HFF-Myc (cell line): ENCODE measurements around the gene ZNF215.

ENCODE experiments used
- DNase-seq: peaks from one replicate; pipeline ENCODE4 v3.0.0-alpha.2; 2011; ENCODE audit warnings: low read depth; ENCODE audit errors: extremely low read depth
- H3K4me3 ChIP-seq: replicated peaks from 2 replicates; pipeline ENCODE4 v1.5.1; 2011; ENCODE audit warnings: low read depth, mild to moderate bottlenecking, control low read depth, low read length
- CTCF ChIP-seq: IDR thresholded peaks from 2 replicates; pipeline ENCODE4 v1.5.1; 2012; ENCODE audit warnings: mild to moderate bottlenecking, low read depth, low read length, control low read depth; ENCODE audit errors: missing control alignments

The ZNF215 gene

GRCh38 chr11:6979365-6979764, 53.1 kb downstream of the ZNF215 start:
- DNase-seq, result no peak
- H3K4me3 ChIP-seq, result no peak overlapping the region

DNA sequence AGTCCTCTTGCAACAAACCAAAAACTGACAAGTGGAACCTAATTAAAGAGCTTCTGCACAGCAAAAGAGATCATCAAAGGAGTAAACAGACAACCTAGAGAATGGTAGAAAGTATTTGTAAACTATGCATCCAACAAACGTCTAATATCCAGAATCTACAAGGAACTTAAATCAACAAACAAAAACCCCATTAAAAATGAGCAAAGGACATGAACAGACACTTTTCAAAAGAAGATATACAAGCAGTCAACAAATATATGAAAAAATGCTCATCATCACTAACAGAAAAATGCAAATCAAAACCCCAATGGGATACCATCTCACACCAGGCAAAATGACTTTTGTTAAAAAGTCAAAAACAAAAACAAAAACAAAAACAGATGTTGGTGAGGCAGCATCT, 60.3 kb downstream of the ZNF215 start:
- no peak overlapping the region for H3K4me3 ChIP-seq
- no peak for TF ChIP-seq CTCF
- DNase-seq, result no peak

More at GRCh38 chr11:6979365-6979764, 53.1 kb downstream of the ZNF215 start:
- TF ChIP-seq CTCF, result no peak

DNA sequence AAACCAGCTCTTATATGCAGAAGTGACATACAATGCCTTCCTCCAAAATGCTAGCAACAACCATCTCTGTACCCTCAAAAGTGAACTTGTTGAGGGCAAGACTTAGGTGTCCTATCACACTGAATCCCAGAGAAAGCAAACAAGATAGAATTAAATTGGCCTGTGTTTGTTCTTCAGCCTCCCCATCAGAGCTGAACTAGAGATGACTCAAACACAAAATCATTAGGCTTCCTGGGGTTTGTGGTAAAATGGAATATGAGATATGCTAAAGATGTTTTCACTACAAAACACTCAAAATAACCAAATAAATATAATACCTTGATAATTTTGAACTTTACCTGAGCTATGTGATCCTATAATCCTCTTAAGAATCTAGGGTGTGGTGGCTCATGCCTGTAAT, 62.3 kb downstream of the ZNF215 start:
- no peak for DNase-seq
- TF ChIP-seq CTCF, result no peak
- no peak overlapping the region for H3K4me3 ChIP-seq

- no peak for TF ChIP-seq CTCF
- H3K4me3 ChIP-seq, result no peak overlapping the region
- DNase-seq, result no peak
These were observed 65.0 kb downstream of the ZNF215 start for GRCh38 chr11:6991227-6991626.

DNA sequence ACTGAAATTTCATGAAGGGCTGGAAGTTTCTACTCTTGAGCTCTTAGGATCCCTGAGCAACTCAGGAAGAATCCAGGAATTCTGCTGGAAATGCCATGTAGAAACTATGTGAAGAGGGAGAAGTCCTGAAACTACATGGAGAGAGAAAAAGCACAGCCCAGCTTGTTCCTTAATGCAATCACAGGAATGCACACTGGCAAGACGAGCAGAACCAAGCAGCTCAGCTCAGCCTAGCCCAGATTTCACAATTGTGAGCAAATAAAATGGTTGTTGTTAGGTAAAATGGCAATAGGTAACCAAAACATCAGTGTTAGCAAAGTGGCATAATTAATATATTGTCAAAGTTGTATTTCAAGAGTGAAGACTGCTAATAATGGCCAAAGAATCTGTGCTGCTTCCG, 65.8 kb downstream of the ZNF215 start:
- no peak for DNase-seq
- no peak for TF ChIP-seq CTCF
- H3K4me3 ChIP-seq, result no peak overlapping the region

DNA sequence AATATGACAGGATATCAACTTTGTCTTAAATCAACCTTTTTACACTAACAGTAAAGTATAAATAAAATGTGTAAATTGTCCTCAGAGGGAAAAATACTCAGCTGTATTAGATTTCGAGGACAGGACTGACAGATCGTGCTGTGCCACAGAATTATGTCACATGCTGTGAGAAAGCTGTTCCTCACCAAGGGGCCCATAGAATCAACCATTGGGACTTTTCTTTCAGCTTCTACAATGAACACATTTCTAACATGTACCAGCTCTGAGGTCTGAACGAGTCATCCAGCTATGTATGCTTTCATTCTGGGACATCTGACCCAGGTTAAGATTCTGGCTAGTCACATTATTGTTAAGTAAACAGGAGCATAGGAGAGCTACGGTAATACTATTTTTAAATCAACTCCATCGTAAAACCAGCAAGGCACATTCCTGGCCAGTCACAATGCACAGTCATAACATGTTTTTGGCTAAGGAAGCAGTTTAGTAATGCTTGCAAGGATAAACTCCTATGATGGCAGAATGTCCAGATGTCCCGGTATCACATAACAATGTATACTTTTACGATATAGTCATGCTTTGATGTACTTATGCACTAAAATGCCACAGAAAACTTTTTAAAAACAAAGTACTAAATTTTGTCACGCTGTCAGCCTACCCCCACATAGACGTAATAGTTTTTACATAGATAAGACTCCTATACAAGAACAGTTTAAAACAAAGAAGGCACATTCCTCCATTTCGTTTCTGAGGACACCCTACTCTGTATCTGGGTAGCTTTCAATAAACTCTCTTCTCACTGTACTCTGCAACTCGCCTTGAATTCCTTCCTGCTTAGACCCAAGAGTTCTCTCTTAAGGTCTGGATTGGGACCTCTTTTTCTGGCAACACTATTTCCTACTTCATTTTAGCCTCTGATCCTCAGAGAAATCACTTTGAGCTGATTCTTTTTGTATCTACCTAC, 66.5 kb downstream of the ZNF215 start:
- TF ChIP-seq CTCF, result no peak
- no peak overlapping the region for H3K4me3 ChIP-seq
- DNase-seq, result peak; percentile 94
